OCI-LY1 (cell line): ENCODE results near the gene GALNT9.

ENCODE experiments used
- H2AFZ ChIP-seq: fragments of 200-600 bp; sonication (generic), shearing (Covaris generic); 2 replicates; pipeline ENCODE4 v1.6.0; 2014; ENCODE audit warnings: antibody characterized with exemption, mild to moderate bottlenecking, low read length
- H3F3A ChIP-seq: fragments of 200-600 bp; sonication (generic), shearing (Covaris generic); 2 replicates; pipeline ENCODE4 v1.6.0; 2014; ENCODE audit warnings: mild to moderate bottlenecking, antibody characterized with exemption, low read length, moderate library complexity; ENCODE audit not compliant: insufficient read depth
- H3K27ac ChIP-seq: fragments of 200-600 bp; sonication (generic); 2 replicates; pipeline ENCODE4 v1.5.1; 2014; ENCODE audit warnings: low read length, mixed run types, mild to moderate bottlenecking, low read depth; ENCODE audit not compliant: poor library complexity, severe bottlenecking
- H3K27me3 ChIP-seq: fragments of 200-600 bp; sonication (generic); 2 replicates; pipeline ENCODE4 v1.6.0; 2014; ENCODE audit warnings: antibody characterized with exemption, mild to moderate bottlenecking, low read length, moderate library complexity; ENCODE audit not compliant: insufficient read depth
- H3K36me3 ChIP-seq: fragments of 200-600 bp; sonication (generic); 2 replicates; pipeline ENCODE4 v1.6.1; 2014; ENCODE audit warnings: mild to moderate bottlenecking, antibody characterized with exemption, low read length, moderate library complexity, mixed read lengths; ENCODE audit not compliant: insufficient read depth
- H3K4me1 ChIP-seq: fragments of 200-600 bp; sonication (generic); 2 replicates; pipeline ENCODE4 v1.5.1; 2014; ENCODE audit warnings: mild to moderate bottlenecking, low read length, moderate library complexity; ENCODE audit not compliant: insufficient read depth, severe bottlenecking
- H3K4me2 ChIP-seq: fragments of 200-600 bp; sonication (generic), shearing (Covaris generic); 2 replicates; pipeline ENCODE4 v1.6.1; 2014; ENCODE audit warnings: low read length
- H3K4me3 ChIP-seq: fragments of 200-600 bp; sonication (generic); 2 replicates; pipeline ENCODE4 v1.5.1; 2014; ENCODE audit warnings: low read length, low read depth, mild to moderate bottlenecking, mixed read lengths; ENCODE audit not compliant: poor library complexity, severe bottlenecking
- H3K79me2 ChIP-seq: fragments of 200-600 bp; shearing (Covaris generic); 2 replicates; pipeline ENCODE4 v1.6.1; 2016; ENCODE audit warnings: mixed run types, low read length, mixed read lengths; ENCODE audit not compliant: insufficient read depth
- H3K9ac ChIP-seq: fragments of 200-600 bp; sonication (generic), shearing (Covaris generic); 2 replicates; pipeline ENCODE4 v1.6.1; 2014; ENCODE audit warnings: mild to moderate bottlenecking, low read length, mixed read lengths
- H3K9me2 ChIP-seq: fragments of 200-600 bp; sonication (generic), shearing (Covaris generic); 2 replicates; pipeline ENCODE4 v1.6.1; 2014; ENCODE audit warnings: low read depth, mild to moderate bottlenecking, low read length, mixed read lengths
- H3K9me3 ChIP-seq: fragments of 200-600 bp; shearing (Covaris generic); 2 replicates; pipeline ENCODE4 v1.6.1; 2014; ENCODE audit warnings: low read length, mixed read lengths
- H4K20me1 ChIP-seq: fragments of 200-600 bp; sonication (generic), shearing (Covaris generic); 2 replicates; pipeline ENCODE4 v1.6.0; 2016; ENCODE audit warnings: mild to moderate bottlenecking, low read length; ENCODE audit not compliant: insufficient read depth
- EZH2 ChIP-seq: fragments of 200-600 bp; sonication (generic), shearing (Covaris generic); IDR thresholded peaks from 2 replicates; pipeline ENCODE4 v1.8.0; 2017; ENCODE audit warnings: borderline replicate concordance, mixed run types, mild to moderate bottlenecking, antibody characterized with exemption, low read length, moderate library complexity, mixed read lengths
- TF ChIP-seq, protein P1 (sequence below): fragments of 200-600 bp; sonication (generic), shearing (Covaris generic); IDR thresholded peaks from 2 replicates; pipeline ENCODE4 v1.5.1; 2017; ENCODE audit warnings: mild to moderate bottlenecking, antibody characterized with exemption, low read length, moderate library complexity, mixed read lengths

The GALNT9 gene

DNA sequence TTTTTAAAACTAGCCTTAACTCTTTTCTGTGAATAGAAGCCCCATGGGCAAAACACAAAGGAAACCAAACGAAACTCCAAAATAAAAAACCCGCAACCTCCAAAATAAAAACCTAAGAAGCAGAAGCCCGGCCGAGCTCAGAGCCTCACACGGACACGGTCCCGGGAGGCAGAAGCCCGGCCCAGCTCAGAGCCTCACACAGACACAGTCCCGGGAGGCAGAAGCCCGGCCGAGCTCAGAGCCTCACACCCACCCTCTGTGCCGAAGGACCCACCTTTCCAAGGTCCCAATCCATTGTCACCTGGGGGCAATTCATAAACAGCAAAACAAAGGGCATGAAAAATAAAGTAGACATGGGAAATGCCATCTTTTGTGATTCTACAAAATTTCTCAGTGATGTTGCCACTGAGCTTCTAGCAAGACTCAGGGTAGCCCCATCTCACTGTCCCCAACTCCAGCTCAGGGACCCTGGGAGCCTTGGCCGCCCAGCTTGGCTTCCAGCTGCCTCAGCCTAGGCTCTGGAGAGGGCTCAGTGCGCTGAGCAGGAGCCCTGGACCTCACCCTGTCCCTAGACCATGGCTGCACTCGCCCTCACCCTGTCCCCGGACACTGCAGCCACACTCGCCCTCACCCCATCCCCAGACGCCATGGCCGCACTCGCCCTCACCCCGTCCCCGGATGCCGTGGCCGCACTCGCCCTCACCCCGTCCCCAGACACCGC, 82.2 kb downstream of the GALNT9 start:
- H2AFZ ChIP-seq: no peak overlapping the region
- no peak overlapping the region for H3K4me3 ChIP-seq
- H3K4me1 ChIP-seq: no peaks in the 10 kb centered on the region
- peaks cover 4% of the 10 kb centered on the region; the same call in 1 of the 2 replicates for H3K27me3 ChIP-seq
- no peak for TF ChIP-seq EZH2
- TF ChIP-seq, protein P1, sequence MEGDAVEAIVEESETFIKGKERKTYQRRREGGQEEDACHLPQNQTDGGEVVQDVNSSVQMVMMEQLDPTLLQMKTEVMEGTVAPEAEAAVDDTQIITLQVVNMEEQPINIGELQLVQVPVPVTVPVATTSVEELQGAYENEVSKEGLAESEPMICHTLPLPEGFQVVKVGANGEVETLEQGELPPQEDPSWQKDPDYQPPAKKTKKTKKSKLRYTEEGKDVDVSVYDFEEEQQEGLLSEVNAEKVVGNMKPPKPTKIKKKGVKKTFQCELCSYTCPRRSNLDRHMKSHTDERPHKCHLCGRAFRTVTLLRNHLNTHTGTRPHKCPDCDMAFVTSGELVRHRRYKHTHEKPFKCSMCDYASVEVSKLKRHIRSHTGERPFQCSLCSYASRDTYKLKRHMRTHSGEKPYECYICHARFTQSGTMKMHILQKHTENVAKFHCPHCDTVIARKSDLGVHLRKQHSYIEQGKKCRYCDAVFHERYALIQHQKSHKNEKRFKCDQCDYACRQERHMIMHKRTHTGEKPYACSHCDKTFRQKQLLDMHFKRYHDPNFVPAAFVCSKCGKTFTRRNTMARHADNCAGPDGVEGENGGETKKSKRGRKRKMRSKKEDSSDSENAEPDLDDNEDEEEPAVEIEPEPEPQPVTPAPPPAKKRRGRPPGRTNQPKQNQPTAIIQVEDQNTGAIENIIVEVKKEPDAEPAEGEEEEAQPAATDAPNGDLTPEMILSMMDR: no peak
- no peaks in the 10 kb centered on the region for H3K79me2 ChIP-seq
- H3K9me2 ChIP-seq: no peaks in the 10 kb centered on the region
- no peaks in the 10 kb centered on the region for H3K36me3 ChIP-seq
- no peaks in the 10 kb centered on the region for H4K20me1 ChIP-seq
- H3K9me3 ChIP-seq: no peaks in the 10 kb centered on the region
- no peaks in the 10 kb centered on the region for H3F3A ChIP-seq
- no peak overlapping the region for H3K9ac ChIP-seq
- no peak overlapping the region for H3K27ac ChIP-seq
- no peak overlapping the region for H3K4me2 ChIP-seq

- Histone ChIP-seq H3K27me3 (peaks cover 4% of the 10 kb centered on the region; the same call in 1 of the 2 replicates), H4K20me1 (no peaks in the 10 kb centered on the region), H3K9ac (no peak overlapping the region), H3K36me3 (no peaks in the 10 kb centered on the region), H3K9me2 (no peaks in the 10 kb centered on the region), H3K4me3 (no peak overlapping the region), H3K4me1 (no peaks in the 10 kb centered on the region), H3F3A (no peaks in the 10 kb centered on the region), H3K27ac (no peak overlapping the region), H3K4me2 (no peak overlapping the region), H3K79me2 (no peaks in the 10 kb centered on the region), H2AFZ (no peak overlapping the region), H3K9me3 (no peaks in the 10 kb centered on the region)
- no peak for TF ChIP-seq EZH2
- TF ChIP-seq, protein P1: no peak
Observed at GRCh38 chr12:132245521-132246101, 83.8 kb downstream of the GALNT9 start.

DNA sequence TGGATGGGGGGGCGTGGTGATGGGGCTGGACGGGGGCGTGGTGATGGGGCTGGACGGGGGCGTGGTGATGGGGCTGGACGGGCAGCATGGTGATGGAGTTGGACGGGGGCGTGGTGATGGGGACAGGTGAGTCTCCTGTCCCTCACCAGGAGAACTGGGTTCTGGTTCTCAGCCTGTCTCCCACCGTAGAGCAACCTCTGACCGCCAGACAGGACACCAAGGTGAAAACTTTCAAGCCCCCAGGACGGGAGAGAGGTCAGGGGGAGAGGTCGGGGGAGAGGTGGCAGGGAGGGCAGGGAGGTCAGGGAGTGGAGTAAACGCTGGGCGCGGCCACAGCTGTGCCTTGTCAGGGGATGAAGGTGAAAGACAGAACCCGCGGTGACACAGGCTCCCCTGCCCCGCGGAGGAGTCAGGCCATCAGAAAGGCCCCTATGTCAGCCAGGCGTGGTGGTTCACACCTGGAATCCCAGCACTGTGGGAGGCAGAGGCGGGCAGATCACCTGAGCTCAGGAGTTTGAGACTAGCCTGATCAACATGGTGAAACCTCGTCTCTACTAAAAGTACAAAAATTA, 84.6 kb downstream of the GALNT9 start:
- Histone ChIP-seq H4K20me1 (no peaks in the 10 kb centered on the region), H3K4me3 (no peak overlapping the region), H3K36me3 (no peaks in the 10 kb centered on the region), H3K9ac (no peak overlapping the region), H3K4me1 (no peaks in the 10 kb centered on the region), H3K9me3 (no peaks in the 10 kb centered on the region), H3K27me3 (peaks cover 4% of the 10 kb centered on the region; the same call in 1 of the 2 replicates), H3K4me2 (no peak overlapping the region), H3K9me2 (no peaks in the 10 kb centered on the region), H3F3A (no peaks in the 10 kb centered on the region), H2AFZ (no peak overlapping the region), H3K79me2 (no peaks in the 10 kb centered on the region), H3K27ac (no peak overlapping the region)
- TF ChIP-seq, protein P1: no peak
- TF ChIP-seq EZH2: no peak
